HG03520 (cell line): ENCODE measurements around the gene RHBDL1.
A peak's percentile ranks its signal among the peaks of the same experiment; 100 is the strongest.
"Not testable (repeated sequence)": the region's sequence is repeated elsewhere in the genome, so short reads cannot be mapped to it uniquely, and the experiment has no call there.

ENCODE experiments used
- ATAC-seq: cut with Tn5 transposase; IDR thresholded peaks from one replicate; pipeline ENCODE4 v1.9.1; 2021; ENCODE audit warnings: mild to moderate bottlenecking, moderate library complexity; ENCODE audit not compliant: unreplicated experiment

RHBDL1 gene

GRCh38 chr16:704047-704446, 28.6 kb downstream of the RHBDL1 start:
- no peak for ATAC-seq

DNA sequence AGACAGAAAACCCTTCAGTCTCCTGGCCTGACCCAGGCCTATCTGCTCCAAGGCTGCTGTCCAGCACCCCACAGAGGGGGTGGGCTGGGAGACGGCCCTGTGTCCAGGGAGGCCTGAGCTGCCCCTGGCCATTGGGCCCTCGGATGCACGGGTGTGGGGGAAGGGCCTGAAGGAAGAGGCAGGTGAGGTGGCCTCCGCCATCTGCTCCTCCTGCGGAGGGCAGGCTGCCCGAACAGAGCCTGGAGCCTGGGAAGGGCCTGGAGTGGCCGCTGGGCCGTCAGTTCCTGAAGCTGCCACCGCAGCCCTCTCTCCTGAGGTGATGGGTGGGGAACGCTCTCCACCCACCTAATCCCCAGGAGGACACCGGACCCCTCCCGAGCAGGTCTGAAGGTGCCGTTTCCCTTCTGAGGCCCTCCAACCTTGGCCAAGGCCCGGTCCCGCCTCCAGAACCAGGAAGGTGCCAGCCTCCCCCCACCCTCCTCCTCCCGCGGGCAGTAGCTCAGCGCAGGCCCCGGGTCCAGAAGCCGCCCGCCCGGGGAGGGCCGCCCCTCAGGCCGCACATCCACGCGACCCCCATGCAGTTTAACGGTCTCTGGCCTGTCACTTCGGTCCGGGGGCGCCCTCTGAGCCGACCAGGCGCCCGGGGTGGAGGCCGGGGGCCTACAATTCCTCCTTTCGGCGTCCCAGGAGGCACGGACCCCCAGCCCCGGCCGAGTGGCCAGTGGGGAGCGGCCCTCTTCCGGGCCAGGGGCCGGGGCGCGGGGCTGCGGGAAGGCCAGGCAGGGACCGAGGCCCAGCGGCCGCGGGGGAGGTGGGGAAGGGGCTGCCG, 29.3 kb downstream of the RHBDL1 start:
- no peak for ATAC-seq

DNA sequence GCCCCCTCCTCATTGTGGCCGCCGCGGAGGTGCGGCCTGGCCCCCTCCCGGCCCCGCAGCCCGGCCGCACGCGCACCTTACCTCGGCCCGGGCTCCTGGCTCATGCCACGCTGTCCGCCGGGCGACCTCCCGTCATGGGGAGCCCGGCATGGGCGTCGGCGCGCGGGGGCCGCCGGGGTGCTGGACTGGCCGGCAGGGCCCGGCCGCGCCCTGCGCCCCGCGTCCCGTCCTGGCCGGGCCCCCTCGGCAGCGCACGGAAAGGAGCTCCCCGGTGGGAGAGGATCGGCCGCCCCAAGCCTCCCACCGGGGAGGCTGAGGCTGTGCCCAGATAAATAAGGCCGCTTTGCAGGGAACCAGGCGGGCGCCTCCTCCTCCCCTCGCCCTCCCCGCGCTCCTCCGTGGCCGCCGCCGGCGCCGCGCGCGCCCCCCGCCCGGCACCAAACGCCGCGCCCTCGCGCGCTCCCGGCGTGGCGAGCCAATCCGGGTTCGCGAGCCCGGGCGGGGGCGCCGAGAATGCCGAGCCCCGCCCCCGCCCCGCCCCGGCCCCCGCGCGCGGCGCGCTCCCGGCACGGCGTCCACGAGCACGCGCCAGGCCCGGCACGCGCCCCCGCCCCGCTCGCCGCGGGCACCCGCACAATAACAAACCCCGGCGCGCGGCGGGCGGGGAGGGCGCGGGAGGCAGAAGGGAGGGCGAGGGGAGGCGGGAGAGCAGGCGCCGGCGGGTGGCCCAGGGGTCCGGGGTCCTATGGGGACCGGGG, 30.1 kb downstream of the RHBDL1 start, which contains the start of gene FBXL16:
Gene FBXL16 (minus strand): TSS at position 371 of the 758 bp plus-strand sequence. CDS start 8,396 bp downstream, outside the sequence.
- no peak for ATAC-seq

DNA sequence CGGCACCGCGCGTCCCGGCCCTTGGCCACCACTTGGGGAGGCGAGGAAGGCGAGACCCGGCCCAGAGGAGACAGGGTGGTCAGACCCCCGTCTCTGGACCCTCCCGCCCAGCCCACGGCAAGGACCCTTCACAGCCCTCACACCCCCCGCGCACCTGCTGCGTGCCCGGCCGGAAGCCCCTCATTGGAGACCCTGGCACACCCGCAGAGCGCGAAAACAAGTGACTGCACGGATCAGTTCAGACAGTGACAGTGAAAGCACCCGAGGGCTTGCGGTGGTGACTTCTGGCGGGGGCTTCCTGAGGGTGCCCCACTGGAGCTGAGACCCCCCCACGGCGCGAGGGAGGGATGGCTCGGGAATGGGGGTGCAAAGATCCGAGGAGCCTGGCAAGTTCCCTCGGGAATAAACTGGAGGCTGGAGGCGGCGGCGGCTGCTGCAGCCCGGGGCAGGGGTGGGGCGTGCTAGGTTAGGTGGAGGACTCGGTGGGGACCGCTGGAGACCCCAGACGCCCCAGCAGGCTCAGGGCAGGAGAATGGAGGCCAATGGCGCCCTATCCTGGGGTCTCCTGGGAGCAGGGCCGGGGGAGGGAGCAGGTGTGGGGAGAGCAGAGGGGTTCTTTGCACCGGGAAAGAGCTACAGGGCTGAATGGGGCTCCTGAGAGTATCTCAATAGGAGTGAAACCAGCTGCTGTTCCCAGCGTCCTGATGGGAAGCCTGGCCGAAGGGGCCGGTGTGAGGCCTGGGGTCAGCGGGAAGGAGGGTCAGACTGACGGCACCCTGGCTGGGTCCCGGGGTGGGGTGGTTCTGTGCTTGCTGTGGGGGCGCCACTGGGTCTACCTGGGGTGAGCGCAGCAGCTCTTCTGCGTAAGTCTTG, 31.0 kb downstream of the RHBDL1 start:
- ATAC-seq, result no peak

DNA sequence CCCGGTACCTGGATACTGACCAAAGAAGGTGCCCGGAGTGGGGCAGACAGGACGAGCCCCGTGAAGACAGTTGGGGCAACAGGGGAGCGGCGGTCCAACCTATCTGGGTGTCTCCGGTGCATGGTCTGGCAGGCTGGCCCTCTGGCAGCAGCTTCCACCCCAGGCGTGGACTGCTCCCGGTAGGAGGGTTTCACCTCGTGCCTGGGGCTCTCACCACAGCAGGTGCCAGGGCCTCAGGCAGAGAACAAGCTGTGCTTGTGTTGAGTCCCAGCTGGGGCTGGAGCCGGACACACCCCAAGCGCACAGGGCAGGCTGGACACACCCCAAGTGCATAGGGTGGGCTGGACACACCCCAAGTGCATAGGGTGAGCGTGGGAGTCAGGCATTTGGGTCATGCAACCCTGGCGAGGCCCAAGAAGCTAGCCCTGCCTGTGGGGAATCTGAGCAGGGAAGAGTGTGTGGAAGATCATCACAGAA, 31.6 kb downstream of the RHBDL1 start:
- no peak for ATAC-seq

DNA sequence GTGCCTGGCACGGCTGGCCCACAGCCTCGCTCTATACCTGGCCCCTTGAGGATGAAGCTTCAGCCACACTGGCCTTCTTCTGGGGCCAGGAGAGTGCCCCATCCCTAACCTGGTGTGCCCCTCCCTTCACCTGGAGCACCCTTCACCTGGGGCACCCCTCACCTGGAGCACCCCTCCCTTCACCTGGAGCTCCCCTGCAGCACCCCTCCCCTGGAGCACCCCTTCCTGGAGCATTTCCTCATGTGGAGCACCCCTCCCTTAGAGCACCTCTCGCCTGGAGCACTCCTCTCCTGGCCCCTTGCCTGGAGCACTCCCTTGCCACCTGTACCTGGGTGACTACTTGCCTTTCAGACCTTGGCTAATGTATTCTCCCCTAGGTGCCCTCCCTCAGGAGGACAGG, 32.5 kb downstream of the RHBDL1 start:
- no peak for ATAC-seq

- no peak for ATAC-seq
These were observed 33.5 kb downstream of the RHBDL1 start for GRCh38 chr16:708959-709358.

GRCh38 chr16:709566-710499, 34.4 kb downstream of the RHBDL1 start:
- ATAC-seq, result no peak

- ATAC-seq, result no peak
These were observed 35.1 kb downstream of the RHBDL1 start for GRCh38 chr16:710500-711075.

GRCh38 chr16:711084-711483, 35.6 kb downstream of the RHBDL1 start:
- ATAC-seq, result no peak

GRCh38 chr16:711548-712320, 36.3 kb downstream of the RHBDL1 start:
- no peak for ATAC-seq

- not testable (repeated sequence) for ATAC-seq
These were observed 37.3 kb downstream of the RHBDL1 start for GRCh38 chr16:712740-713250.

DNA sequence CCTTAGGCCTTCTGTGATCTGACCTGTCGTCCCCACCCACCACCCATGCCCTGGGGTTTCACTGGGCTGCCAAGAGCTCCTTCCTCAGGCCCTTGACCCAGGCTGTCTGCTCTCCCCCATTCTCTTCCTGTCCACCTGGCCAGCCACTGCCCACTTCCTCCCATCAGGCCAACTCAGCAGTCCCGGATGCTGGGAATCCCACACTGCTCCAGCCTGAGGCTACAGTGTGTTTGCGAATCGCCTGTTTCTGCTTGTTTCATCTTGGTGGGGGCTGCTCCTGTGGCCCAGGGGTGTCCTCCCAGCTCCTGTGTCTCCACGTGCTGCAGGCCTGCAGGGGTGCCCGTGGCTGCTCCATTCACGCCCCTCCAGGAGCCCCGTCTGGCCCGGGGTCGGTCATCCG, 38.6 kb downstream of the RHBDL1 start:
- no peak for ATAC-seq

DNA sequence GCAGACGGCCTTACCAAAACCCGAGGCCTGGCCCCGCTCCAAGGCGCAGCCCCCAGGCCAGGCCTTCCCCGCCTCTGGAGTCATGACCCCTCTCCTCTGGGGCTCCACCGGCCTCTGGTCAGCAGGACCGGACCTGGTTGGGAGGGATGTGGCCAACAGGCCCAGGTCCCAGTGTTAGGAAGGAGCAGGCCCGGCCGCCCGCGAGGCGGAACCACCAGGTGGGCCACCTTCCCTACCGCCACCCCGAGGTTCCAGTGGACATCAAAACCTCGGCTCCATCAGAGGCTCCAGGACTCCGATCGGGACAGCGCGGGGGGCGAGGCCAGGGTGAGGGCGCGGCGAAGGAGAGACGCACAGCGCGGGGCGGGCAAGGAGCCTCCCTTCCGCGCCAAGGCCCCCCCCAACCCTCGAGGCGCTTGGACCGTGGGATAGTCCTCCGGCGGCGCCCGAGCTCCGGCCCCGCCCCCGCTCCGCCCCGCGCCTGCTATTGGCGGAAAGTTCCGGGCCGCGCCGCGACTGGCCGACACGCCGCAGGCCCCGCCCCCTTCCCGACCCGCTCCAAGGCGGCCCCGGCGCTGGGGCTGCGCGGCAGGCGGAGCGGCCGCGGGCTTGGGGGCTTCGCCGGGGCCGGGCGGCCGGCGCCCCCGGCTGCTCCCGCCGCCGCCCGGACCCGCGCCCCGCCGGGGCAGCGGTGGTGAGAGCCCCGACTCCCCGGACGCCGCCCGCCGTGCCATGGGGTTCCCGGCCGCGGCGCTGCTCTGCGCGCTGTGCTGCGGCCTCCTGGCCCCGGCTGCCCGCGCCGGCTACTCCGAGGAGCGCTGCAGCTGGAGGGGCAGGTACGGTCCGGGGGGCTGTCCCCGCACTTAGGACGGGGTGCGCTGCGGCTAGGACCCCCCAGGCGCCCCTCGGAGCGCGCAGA, 39.3 kb downstream of the RHBDL1 start, which contains the start of gene METRN:
Gene METRN (plus strand): TSS at position 561 of the 919 bp plus-strand sequence. CDS start 172 bp downstream, at position 733.
- ATAC-seq, result peak; percentile 61

DNA sequence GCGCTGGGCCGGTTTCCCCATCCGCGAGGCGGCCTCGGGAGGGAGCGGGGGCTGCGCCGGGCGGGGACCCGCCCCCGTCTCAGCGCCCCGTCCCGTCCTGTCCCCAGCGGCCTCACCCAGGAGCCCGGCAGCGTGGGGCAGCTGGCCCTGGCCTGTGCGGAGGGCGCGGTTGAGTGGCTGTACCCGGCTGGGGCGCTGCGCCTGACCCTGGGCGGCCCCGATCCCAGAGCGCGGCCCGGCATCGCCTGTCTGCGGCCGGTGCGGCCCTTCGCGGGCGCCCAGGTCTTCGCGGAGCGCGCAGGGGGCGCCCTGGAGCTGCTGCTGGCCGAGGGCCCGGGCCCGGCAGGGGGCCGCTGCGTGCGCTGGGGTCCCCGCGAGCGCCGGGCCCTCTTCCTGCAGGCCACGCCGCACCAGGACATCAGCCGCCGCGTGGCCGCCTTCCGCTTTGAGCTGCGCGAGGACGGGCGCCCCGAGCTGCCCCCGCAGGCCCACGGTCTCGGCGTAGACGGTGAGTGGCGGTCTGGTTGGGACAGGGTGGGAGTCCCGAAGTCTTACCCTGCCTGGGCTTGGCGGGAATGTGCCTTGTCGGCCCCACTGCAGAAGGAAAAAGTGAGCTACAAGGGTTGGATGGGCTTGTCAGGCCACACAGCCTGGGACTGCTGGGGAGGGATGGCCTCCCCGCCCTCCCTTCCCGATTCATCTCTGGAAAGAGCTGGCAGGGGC, 40.2 kb downstream of the RHBDL1 start:
- peak; percentile 9 for ATAC-seq

GRCh38 chr16:716200-716568, 40.7 kb downstream of the RHBDL1 start:
- no peak for ATAC-seq
